GM21367 (cell line): ENCODE measurements around the gene ZBTB47.

Source experiments
- ATAC-seq: cut with Tn5 transposase; IDR thresholded peaks from one replicate; pipeline ENCODE4 v1.9.1; 2021; ENCODE audit not compliant: unreplicated experiment

Gene ZBTB47

DNA sequence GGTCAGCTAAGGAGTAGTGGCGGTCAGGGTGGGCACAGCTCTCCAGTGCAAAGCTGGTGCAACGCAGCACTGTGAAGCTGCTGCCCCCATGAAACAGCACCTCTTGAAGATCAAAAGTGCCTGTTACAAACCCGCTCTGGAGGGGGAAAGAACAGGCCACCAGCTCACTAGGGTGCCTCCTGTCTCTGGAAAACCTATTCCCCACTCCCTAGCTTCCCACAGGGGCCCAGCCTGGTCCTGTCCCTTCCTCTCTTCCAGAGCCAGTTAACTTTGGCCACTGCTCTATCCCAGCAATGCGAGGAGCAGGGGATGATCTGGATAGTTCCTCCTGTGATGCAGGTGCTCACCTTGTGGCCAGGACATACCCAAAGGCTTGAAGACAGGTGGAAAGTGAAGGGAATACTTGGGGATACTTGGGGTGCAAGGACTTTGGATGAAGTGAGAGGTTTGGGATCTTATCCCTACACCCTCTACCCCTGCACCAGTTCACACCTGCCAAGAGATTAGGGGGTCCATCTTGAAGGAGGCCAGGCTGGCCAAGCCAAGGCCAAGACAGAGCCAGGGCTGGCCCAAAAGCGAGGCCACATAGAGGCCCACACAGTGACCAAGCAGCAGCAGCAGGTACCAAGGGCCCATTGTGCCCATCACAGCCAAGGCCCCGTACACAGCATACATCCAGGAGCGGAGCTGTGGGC is 44.9 kb downstream of the ZBTB47 start:
- no peak for ATAC-seq

DNA sequence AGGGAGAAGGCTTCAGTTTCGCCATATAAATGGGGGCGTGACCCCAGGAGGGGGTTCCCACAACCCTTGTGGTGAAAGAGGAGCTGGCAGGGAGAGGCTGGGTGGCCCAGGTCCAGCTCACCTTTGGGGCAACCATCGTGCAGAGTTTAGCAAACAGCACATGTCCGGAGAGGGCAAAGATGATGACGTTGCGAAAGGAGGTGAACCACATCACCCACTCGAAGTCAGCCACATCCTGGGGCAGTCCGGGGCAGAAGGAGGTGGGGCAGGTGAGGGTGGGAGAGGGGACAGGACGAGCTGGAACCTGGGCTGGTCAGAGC is 45.4 kb downstream of the ZBTB47 start:
- ATAC-seq = no peak

DNA sequence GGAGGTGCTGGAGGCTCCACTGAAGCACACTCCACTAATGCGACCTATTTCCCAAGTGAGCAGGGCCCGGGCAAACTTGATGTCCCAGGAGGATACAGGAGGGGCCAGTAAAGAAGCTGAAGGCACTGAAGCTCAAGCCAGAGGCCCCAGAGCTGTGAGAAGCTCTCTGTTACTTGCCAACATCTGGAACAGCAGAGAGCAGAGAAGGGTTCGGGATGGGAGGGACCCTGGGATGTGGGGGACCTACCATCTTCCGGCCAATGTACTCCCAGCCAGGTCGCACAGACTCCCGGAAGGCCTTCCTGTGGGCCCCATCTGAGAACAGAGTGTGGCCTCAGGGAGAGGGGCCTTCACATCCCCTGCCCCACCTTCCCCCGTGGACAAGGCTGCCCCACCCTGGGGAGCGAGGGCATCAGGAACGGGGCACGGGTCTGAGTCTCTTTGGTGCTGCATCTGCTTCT is 46.0 kb downstream of the ZBTB47 start:
- no peak for ATAC-seq

DNA sequence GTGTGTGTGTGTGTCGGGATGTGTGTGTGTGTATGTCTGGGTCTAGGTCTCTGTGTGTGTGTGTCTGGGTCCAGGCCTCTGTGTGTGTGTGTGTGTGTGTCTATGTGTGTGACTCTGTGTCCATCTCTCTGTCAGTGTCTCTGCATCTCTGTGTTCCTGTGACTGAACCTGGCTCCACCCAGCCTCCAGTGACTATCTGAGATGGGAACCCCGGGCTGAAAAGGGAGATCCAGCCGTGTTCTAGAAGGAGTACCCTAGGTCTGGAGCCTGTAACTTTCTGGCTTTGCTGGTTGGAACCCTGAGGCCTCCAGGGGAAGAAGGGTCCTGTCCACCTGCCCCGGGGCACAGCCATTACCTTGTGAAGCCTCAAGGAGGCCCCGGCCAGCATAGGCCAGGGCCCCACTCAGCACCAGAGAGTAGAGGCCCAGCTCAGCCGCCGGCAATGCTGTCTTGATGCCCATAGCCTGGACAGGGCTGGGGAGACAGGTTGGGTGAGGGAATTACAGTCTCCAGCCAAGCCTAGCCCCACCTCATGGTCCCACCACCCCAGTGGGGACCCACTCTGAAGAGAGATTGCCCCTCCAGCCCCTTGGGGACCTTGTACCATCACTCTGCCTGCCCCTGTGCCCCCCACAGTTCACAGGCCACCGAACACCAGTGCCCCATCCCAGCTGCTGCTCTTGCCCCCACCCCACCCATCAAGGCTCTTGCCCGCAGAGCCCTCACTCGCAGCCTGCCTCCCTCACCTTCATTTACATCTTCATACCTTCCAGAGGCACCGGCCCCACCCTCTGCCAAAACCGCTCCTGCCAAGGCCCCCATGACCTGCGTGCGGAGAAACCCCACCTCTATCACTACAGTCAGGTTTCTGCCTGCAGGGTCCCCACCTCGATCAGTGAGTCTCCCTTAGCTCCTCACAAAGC is 47.1 kb downstream of the ZBTB47 start:
- ATAC-seq = no peak

DNA sequence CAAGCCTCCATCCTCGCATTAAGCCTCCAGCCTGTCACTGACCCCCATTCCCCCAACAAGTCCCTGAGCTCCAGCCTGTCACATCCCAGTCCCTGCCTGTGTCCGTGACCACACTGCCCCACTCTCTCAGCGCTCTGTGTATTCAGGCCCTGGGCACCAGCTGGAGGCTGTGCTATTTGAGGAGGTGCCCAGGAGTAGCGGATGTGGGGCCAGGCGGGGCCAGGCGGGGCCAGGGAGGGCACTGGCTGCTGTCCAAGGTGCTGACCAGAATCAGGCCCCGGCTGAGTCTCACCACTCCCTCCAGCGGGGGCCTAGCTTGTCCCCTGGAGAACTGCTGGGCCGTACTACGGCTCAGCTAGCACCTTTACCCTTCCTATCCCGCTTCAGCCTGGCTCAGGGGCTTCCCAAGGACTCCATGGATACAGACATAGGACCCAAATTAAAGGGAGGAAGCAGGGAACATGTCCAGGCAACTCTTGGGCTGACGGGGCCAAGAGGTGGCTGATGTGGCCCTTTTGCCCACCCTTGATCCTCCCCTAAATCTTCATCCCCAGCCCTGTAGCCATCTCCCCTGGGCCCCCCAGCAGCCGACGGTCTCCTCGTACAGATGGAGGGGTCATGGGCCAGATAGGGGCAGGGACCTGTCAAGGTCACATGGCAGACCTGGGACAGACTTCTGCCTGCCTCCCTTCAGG is 48.0 kb downstream of the ZBTB47 start:
- no peak for ATAC-seq

DNA sequence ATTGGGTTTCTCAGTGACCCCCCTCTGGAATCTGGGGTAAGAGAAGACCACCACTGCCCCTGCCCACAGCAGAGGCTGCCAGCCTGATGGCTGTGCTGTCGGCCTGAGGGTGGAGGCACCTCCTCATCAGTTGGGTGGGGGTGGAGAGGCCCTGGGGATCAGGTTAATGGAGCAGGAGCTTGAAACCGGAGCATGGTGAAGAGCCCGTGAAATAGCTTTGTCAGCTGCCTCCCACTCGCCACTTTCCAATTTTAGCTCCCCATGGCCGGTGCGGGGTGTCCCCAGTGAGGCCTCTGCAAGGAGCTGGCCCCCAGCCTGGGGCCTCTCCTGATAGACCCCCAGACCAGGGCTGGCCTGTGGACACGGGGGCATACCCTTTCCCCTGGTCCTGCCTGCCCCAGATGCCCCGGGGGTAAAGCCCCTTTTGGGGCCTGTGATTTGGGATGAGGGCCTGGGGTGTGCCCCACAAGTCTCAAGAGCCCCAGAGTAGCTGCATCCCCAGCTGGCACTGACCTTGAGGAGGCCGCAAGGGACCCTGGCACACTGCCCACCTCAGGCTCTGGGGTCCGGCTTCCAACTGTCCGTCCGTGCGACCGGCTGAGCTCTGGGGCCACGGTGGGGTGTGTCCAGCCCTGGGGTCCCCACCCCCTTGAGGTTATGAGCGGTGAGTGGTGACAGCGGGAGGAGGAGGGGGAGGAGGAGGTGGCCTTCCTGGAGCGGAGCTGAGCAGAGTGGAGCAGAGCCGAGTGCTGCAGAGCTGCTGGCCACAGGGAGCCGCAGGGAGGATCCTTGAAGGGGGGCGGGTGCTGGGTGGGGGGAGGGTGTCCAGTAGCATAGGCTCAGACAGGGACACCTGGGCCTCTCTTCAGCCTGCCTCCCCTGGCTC is 48.8 kb downstream of the ZBTB47 start, which contains the start of gene HHATL:
TSS of gene HHATL (minus strand) at position 733 of the 886 bp plus-strand sequence. CDS start 1,972 bp downstream, outside the sequence.
- ATAC-seq = no peak

DNA sequence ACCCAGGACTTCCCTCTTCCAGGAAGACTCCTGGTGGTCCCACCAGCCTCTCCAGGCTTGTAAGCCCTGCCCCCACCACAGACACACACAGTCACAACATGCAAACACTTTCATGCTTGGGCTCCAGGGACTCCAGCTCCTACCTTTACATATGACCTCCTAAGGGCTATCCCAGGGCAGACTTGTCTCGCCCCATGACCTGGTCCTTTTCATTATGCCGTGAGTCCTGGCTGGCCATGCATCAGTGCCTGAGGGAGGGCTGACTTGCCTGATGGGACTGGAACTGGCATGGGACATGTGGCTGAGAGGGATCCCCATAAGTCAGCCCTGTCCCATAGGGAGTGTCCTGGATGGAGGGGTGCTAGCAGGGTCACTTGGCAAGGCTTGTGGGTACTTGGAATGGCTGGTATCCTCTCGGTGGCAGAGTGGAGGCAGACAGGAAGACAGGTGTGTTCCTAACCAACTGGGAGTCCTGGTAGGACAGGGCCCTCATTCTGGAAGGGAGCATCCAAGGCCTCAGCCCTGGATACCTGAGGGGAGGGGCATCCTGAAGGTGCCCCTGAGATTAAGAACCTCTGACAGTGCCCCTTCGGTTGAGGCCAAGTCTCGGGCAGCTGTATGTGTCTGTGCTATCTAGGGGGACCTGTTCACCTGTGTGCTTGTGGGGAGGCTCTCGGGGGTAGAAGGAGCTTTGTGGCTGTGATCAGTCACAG is 49.6 kb downstream of the ZBTB47 start:
- ATAC-seq = no peak

DNA sequence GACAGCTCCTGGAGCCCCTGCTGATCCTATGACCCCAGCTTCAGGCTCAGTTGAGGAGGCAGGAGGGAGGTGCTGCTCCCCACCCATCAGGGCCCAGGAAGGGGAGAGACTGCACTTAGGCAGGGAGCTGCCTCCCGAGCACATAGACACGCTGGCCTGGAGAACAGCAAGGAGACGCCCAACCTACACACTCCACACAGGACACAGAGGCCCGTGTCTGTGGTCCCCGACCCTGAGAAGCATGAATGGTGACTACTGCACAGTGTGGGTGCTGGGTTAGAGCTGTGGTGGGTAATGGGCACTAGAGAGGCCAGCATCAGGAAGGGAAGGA is 50.2 kb downstream of the ZBTB47 start:
- ATAC-seq = no peak

DNA sequence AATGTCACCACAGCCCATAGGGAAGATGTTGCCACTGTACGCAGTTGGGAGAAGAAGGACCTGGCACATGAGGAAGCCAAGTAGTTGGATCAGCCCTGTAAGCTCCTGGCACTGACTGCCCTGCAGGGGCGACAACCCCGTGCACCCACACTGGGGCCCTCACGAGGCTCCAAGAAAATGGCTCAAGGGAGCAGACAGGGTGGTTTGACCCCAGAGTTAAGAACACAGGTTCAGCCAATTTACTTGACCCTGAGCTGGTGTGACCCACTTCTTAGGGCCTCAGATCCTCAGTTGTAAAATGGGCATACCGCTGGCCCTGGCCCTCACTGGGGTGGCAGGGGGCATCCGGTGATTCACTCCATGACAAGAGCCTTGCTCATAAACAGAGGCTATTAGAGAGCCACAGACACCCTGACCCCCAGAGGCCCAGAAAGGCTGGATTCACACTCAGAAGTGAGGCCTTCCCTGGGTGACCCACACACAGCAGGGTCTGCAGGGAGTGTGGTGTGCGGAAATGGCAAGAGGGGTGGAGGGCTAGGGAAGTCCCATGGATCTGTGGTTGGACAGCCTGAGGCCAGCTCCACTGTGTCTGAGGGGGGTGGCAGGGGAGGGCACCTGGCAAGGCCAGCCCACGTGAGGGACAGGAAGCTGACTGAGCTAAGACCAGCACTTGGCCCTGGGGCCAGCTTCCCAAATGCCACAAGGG is 50.8 kb downstream of the ZBTB47 start:
- no peak for ATAC-seq

DNA sequence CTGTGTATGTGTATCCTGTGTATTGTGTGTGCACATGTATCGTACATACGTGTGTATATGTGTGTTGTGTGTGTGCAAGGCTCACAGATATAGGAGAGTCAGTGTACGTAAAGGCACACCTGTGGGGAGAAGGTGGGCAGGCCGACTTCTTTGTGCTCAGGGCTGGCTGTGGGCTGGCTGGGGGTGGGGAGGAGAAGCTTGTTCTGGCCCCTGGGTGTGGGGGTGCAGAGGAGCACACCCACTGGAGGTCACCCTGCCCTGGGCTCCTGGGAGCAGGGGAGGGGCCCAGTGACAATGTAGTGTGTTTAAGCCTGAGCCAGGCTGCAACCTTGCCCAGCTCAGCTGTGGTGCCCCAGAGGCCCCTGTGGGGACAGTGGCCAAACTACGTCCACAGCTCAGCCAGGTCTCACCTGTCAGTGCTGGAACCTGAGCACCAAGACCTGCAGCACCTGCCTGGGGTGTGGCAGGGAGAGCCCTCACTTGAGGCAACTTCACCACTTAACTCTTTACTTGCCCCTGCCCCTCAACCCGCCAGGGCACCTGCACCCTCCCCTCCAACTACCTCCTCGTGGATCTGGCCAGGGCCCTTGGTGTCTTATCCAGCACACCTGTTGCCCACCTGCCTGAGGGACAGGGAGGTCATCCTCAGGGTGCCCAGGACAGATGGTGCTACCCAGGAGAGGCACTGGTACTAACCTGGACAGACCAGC is 51.7 kb downstream of the ZBTB47 start:
- ATAC-seq = no peak

DNA sequence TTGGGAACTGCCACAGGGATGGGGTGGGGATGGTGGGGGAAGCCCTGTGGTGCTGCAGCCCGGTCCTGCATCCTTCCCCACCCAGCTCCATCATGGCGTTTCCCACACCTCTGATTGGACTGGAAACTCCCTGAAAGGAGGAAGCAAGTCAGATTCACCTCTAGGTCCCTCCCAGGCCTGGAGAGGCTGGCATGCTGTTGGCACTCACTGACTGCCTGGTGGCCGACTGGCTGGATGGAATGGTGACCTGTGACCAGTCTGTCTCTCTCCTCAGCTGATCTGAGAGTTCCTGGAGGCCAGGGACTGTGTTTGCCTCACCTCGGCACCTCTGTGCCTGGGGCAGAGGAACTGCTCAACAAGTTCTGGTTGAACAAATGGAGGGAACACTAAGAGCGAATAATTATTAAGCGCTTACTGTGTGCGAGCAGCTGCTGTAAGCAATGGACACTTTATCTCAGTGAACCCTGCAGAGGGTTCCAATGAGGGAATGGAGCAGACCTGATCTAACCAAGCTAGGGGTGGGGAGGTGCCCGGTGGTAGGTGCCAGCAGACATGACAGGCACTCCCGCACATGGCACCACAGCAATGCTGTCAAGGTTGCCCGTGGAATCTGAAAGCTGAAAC is 52.6 kb downstream of the ZBTB47 start:
- ATAC-seq = no peak

DNA sequence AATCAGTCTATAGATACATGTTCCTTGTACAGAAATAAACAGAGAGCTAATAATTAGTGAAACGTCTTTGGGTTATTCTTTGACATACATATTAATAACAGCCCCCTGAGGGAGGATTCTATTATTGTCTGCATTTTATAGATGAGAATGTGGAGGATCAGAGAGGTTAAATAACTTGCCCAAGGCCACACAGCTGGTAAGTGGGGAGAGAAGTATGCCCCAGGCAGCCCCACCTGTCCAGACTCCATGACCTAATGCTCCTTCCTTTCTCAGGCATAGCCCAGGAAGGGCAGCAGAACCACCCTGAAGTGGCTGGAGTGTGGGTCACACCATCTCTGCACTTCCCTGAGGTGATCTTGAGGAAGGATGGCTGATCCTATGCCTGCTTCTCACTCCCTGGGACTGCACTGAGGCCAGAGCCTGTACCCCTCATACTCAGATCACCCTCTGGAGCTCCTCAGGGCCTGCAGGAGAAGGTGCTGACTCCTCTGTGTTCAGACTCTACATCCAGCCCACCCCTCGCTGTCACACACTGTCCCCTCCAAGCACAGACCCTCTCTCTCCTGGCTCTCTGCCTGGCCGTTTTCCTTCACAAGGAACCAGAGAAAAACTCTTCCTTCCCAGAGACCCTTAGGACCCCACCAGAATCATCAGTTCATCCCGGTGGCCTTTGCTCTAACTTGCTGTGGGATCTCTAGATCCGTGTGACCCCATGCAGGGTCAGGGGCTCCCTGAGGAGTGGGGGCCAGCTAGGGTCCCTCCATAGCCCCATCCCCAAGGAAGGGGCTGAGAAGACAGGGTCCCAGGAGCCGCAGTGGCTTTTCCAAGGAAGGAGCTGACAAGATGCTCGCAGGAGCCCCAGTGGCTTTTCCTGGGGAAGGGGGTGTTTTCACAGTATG is 53.5 kb downstream of the ZBTB47 start:
- ATAC-seq = no peak

DNA sequence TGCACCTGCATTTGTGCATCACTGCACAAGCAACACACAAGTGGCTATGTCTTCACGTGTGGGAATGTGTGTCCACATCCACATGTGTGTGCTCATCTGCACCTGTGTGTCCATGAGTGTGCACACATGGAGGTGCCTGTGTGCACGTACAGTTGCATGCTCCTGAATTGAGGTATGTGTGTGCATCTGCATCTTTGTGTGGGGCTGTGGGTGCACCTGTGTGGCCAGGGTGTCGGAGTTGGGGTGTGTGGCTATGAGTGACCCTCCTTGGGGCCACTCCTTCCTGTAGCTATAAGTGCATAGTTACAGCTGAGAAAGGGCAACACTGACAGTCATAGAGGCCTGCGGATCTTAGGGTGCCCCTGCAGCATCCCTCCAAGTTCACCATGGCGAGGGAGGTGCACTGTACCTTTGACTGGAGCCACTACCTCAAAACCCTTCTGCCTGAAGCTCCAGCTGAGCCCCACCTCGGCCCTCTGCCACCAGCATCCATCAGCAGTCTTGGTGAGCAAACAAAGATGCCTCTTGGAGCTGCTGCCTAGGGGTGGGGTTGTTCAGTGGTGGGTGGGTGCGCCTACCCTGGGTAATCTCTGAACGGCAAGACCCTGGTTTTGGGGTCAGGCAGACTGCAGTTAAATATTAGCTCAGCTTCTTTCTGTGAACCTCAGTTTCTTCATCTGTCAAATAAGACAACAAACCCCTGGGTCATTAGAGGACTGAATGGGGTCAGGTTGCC is 54.3 kb downstream of the ZBTB47 start:
- ATAC-seq = no peak

DNA sequence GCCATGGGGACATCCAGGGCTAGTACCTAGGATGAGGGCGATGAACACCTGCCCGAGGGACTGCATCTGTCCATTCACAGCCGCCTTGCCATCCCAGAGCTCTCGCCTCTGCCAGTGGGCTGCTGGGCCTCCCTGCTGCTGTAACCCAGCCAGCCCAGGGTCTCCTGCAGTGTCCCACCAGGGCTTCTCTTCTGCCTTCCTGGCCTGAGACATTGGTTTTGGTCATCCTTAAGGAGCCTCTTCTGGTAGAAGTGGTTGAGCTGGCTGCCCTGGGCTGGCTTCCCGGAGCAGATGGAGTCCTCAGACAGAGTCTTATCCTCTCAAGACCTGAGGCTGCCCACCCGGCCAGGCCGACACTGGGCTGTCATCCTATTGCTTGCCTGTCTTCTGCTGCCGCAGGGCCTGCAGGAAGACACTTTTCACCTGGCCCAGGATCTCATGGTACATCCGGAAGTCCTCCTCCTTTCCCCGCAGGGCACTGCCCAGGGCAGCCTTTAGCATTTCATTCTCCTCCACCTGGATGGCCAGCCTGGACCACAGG is 55.2 kb downstream of the ZBTB47 start:
- ATAC-seq = no peak

DNA sequence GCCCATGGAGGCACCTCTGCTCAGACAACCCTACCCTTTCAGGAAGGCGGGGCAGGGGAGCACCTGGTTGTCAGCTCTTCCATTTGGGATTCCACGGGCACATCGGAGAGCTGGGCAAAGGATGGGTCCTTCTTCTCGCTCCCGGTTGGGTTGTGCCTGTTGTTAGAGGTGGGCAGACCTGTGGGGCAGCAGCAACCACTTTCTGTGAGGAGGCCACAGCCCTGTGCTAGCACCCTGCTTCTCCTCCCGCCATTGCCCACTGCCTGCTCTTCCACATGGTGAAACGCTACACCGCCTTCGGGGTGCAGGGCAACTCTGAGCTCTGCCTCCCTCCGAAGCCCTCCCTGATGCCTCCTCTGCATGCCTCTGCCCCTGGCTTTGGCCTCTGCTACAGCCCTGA is 56.1 kb downstream of the ZBTB47 start:
- ATAC-seq = no peak

DNA sequence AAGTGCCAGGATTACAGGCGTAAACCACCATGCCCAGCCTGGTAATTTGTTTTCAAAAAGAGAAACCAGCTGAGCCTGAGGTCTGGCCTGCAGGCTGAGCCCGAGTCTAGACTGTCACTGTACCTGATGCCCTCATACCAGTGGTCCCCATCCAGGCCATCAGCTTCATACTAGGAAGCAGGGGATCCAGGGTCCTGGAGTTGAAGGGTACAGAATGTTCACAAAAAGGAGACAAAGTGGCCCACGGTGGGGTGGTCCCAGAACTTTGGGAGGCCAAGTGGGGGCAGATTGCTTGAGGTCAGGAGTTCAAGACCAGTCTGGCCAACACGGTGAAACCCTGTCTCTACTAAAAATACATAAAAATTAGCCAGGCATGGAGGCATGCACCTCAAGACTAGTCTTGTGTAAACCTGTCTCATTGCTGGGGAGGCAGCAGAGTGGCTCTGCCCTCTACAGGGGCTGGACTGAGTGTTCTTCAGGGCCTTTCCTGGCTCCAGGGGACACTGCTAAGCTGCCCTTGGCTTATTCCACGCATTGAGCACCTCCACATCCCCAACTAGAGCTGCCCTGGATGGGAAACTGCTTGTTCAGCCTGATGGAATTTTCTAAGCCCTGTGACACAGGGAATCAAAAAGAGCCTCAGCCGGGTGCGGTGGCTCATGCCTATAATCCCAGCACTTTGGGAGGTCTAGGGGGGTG is 57.0 kb downstream of the ZBTB47 start:
- ATAC-seq = no peak
